Gastroesophageal sphincter (tissue), 4 donors: ENCODE measurements around the gene TRABD2B. TPM values are rescaled to one million over a fixed set of nuclear protein-coding genes. Genes with fewer than 3 reads are reported as not detected.

ENCODE experiments used
- ATAC-seq: fragments of 150-250 bp; one replicate; pipeline ENCODE4 v1.9.1; 2016; ENCODE audit warnings: mild to moderate bottlenecking, moderate library complexity
- H3K27ac ChIP-seq, 4 donors: fragments of 200-600 bp; sonication (generic) in 3 of 4; 1 replicate in 3 of 4; 2 replicates in 1 of 4; pipeline ENCODE4 v1.5.1; 2016 to 2019
- H3K27me3 ChIP-seq: fragments of 200-600 bp; sonication (generic); one replicate; pipeline ENCODE4 v1.5.1; 2019
- H3K36me3 ChIP-seq, 2 donors: fragments of 200-600 bp; sonication (generic); one replicate each; pipeline ENCODE4 v1.5.1; 2019; ENCODE audit warnings: control low read depth in 1 of 2
- H3K4me1 ChIP-seq, 3 donors: fragments of 200-600 bp; sonication (generic); 1 replicate in 2 of 3; 2 replicates in 1 of 3; pipeline ENCODE4 v1.5.1; 2016 to 2019; ENCODE audit warnings: control low read depth in 2 of 3
- H3K4me3 ChIP-seq, 2 donors: fragments of 200-600 bp; sonication (generic); one replicate each; pipeline ENCODE4 v1.5.1; 2019; ENCODE audit warnings: mild to moderate bottlenecking in 1 of 2, moderate library complexity in 1 of 2
- H3K9me3 ChIP-seq, 3 donors: fragments of 200-600 bp; sonication (generic); one replicate each; pipeline ENCODE4 v1.5.1; 2017 to 2019; ENCODE audit warnings: control low read depth in 2 of 3
- EP300 ChIP-seq: sonication (generic); formaldehyde crosslinking; IDR thresholded peaks from one replicate; pipeline ENCODE4 v1.6.1; 2017; ENCODE audit warnings: antibody characterized with exemption, mild to moderate bottlenecking
- POLR2A ChIP-seq, 2 donors: fragments of 450-650 bp; IDR thresholded peaks; one replicate each; pipeline ENCODE4 v1.6.1; 2017; ENCODE audit warnings: antibody characterized with exemption in 2 of 2, mild to moderate bottlenecking in 2 of 2, moderate library complexity in 1 of 2
- POLR2AphosphoS5 ChIP-seq: sonication (generic); formaldehyde crosslinking; IDR thresholded peaks from one replicate; pipeline ENCODE4 v1.6.1; 2017; ENCODE audit warnings: antibody characterized with exemption
- WGBS, 2 donors: methylation state at CpG; one replicate each; pipeline ENCODE4 v1.1.5; 2018; ENCODE audit warnings: low coverage in 1 of 2; 5-methylcytosine and 5-hydroxymethylcytosine counted together
- total RNA-seq, 4 donors: library from RNA; depleted of rRNA; stranded (reverse); fragments of >200 nt; gene quantifications; one replicate each; pipeline ENCODE4 v1.1.0, GENCODE V29; 2016
- TF ChIP-seq, protein P1 (sequence below), 4 experiments: fragments of 200-600 bp in 2 of 4; fragments of 450-650 bp in 2 of 4; sonication (generic) in 1 of 4; IDR thresholded peaks; one replicate each; pipeline ENCODE4 v1.5.1; 2017 to 2019; ENCODE audit warnings: antibody characterized with exemption in 4 of 4, mild to moderate bottlenecking in 2 of 4, moderate library complexity in 2 of 4

TRABD2B gene
- total RNA-seq, 4 donors from 2014 or later, result 2.6 to 6.5 (median 3.4) TPM

DNA sequence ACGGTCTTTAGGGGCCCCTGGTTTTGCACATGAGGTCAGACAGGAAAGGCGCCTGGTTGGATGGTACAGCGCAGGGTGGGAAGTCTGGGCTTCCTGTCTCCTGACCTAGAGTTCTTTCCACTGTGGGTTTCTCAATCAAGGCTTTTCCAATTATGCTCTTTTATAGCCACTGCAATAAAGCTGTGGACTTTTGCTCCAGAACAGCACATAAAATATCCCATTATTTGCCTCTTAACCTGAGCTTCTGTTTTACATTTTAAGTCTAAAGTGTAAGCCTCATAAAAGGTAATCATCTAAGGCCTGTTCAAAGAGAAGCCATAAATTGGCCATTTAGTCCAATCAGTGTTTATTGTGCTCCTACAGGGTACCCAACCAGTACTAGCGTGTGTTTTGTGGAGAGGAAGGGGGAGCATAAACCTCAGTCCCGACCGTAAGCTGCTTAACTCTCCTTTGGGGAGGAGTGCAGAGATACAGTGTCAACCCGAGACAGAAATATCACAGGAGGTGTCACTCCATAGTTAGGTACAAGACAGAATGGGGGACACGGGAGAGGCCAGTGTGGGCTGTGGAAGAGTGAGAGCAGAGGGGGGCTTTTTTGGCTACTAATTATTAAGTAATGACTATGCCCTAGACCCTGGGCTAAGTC, 270.0 kb downstream of the TRABD2B start:
- ATAC-seq, result no peak
- Histone ChIP-seq H3K36me3 (no peaks in the 10 kb centered on the region), H3K9me3 (no peaks in the 10 kb centered on the region), H3K27me3 (peaks cover 54% of the 10 kb centered on the region), H3K4me3 (no peak overlapping the region), H3K4me1 (peaks cover 0 to 19% (median 15%) of the 10 kb centered on the region in 3 donors), H3K27ac (no peak overlapping the region)
- WGBS, 2 donors, result 71 to 93% methylated on average over 6 to 7 of the region's 8 CpGs
- TF ChIP-seq POLR2AphosphoS5 (no peak), POLR2A (IDR thresholded peaks at IDR 0.05) (no peak), EP300 (no peak)
- TF ChIP-seq, protein P1, sequence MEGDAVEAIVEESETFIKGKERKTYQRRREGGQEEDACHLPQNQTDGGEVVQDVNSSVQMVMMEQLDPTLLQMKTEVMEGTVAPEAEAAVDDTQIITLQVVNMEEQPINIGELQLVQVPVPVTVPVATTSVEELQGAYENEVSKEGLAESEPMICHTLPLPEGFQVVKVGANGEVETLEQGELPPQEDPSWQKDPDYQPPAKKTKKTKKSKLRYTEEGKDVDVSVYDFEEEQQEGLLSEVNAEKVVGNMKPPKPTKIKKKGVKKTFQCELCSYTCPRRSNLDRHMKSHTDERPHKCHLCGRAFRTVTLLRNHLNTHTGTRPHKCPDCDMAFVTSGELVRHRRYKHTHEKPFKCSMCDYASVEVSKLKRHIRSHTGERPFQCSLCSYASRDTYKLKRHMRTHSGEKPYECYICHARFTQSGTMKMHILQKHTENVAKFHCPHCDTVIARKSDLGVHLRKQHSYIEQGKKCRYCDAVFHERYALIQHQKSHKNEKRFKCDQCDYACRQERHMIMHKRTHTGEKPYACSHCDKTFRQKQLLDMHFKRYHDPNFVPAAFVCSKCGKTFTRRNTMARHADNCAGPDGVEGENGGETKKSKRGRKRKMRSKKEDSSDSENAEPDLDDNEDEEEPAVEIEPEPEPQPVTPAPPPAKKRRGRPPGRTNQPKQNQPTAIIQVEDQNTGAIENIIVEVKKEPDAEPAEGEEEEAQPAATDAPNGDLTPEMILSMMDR (IDR thresholded peaks at IDR 0.05), result no peak

DNA sequence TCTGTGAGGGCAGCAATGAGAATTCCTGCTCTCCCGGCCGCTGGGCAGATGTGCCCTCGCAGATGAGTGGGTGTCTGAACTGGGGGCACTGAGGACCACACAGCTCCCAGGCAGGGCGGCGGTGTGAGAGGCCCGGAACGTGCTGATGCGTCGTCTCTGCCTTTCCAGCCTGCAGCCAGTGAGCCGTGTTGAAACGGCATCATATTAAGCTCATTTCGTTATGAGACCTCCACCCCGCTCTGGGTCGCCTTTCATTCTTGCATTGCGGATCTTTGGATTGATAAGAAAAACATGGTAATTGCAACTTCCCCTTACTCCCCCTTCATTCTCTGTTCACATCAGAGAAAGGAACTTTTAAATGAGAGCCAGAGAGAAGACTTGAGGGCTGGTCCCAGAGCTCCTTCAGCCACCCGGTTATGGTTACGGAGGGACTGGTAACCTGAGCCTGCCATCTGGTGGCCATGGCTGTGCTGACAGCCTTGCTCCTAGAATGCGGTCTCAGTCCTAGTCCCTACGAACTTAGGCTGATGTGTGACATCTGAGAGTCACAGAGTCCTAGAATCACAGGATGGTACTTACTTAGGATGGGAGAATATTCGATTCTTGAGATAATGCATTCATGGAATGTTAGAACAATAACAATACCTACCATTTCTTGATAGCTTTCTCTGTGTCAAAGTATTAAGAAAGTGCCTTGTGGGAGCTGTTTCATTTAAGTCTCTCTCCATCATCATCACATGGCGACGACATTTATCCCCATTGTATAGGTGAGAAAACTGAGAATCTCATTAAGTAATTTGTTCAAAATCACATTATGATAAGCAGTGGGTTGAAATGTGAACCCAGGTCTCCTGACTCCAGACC, 271.0 kb downstream of the TRABD2B start:
- Histone ChIP-seq H3K4me1 (peaks cover 0 to 19% (median 15%) of the 10 kb centered on the region in 3 donors), H3K4me3 (peak overlapping the region in 1 of 2 donors; percentile 27), H3K27me3 (peaks cover 57% of the 10 kb centered on the region), H3K27ac (no peak overlapping the region), H3K36me3 (no peaks in the 10 kb centered on the region), H3K9me3 (no peaks in the 10 kb centered on the region)
- WGBS, 2 donors, result 8 to 12% methylated on average over 11 to 20 of the region's 22 CpGs
- TF ChIP-seq, protein P1 (IDR thresholded peaks at IDR 0.05), result peak in 3 of 4 experiments; percentile 72 to 88 (median 86)
- no peak for TF ChIP-seq POLR2AphosphoS5
- ATAC-seq, result peak; percentile 92

DNA sequence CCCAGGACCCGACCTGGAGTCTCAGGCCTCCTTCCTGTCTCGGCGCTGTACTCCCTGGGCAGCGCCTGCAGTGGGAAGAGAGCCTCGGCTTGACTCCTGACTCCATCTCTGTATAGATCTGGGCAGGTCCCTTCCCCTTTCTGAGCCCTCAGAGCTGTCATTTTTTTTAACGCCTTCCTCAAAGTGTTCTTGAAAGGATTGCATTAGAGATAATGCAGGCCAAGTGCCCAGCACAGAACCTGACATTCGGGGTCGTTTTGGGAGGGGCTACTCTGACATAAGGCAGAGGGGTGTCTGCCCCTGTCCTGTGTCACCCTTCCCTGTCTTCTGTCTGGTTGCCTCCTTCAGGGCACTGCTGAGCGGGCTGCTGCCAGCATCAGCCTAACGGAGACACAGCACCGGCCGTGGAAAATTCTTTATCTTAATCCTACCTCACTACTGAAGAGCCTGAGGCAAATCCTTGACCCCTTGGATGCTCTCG, 271.6 kb downstream of the TRABD2B start:
- ATAC-seq, result peak; percentile 23
- 0 to 30% methylated on average over 2 to 4 of the region's 13 CpGs for WGBS, 2 donors
- H3K9me3 ChIP-seq, result no peaks in the 10 kb centered on the region
- TF ChIP-seq POLR2AphosphoS5 (no peak), EP300 (no peak), POLR2A (IDR thresholded peaks at IDR 0.05) (no peak)
- TF ChIP-seq, protein P1 (IDR thresholded peaks at IDR 0.05), result no peak
- H3K4me3 ChIP-seq, result peak overlapping the region in 1 of 2 donors; percentile 31
- H3K27ac ChIP-seq, result no peak overlapping the region
- peaks cover 64% of the 10 kb centered on the region for H3K27me3 ChIP-seq
- no peaks in the 10 kb centered on the region for H3K36me3 ChIP-seq
- peaks cover 0 to 19% (median 15%) of the 10 kb centered on the region in 3 donors for H3K4me1 ChIP-seq

- H3K27ac ChIP-seq, result no peak overlapping the region
- no peak for ATAC-seq
- peaks cover 0 to 19% (median 15%) of the 10 kb centered on the region in 3 donors for H3K4me1 ChIP-seq
- peak overlapping the region in 1 of 2 donors; percentile 31 for H3K4me3 ChIP-seq
- no CpG with 5 or more reads among the region's 45 CpGs for WGBS, 2 donors
- no peaks in the 10 kb centered on the region for H3K9me3 ChIP-seq
- H3K36me3 ChIP-seq, result no peaks in the 10 kb centered on the region
- TF ChIP-seq, protein P1 (IDR thresholded peaks at IDR 0.05), result peak in 1 of 4 experiments; percentile 27
- TF ChIP-seq POLR2AphosphoS5 (no peak), EP300 (no peak), POLR2A (IDR thresholded peaks at IDR 0.05) (no peak)
- peaks cover 69% of the 10 kb centered on the region for H3K27me3 ChIP-seq
Measured at GRCh38 chr1:47725000-47725473, 272.1 kb downstream of the TRABD2B start.
